Endodermal cell (in vitro differentiated cells): ENCODE measurements around the gene DDX11. TPM values are rescaled to one million over a fixed set of nuclear protein-coding genes. Genes with fewer than 3 reads are reported as not detected.

ENCODE experiments used
- DNase-seq: peaks from one replicate; pipeline ENCODE4 v3.0.0-alpha.2; 2017
- H3K27ac ChIP-seq: 2 replicates; pipeline ENCODE4 v1.5.1; 2013; ENCODE audit warnings: mild to moderate bottlenecking, low read depth, low read length, moderate library complexity
- H3K27me3 ChIP-seq: 2 replicates; pipeline ENCODE4 v1.6.1; 2013; ENCODE audit warnings: mild to moderate bottlenecking, low read length, moderate library complexity; ENCODE audit not compliant: insufficient read depth, control insufficient read depth, poor library complexity, severe bottlenecking
- H3K36me3 ChIP-seq: 2 replicates; pipeline ENCODE4 v1.7.0; 2013; ENCODE audit warnings: mild to moderate bottlenecking, low read length, moderate library complexity; ENCODE audit not compliant: control insufficient read depth, insufficient read depth
- H3K4me1 ChIP-seq: one replicate; pipeline ENCODE4 v1.7.0; 2013; ENCODE audit warnings: low read length; ENCODE audit not compliant: control insufficient read depth, insufficient read depth
- H3K4me3 ChIP-seq: 2 replicates; pipeline ENCODE4 v1.5.1; 2013; ENCODE audit warnings: mild to moderate bottlenecking, low read length, moderate library complexity
- H3K9ac ChIP-seq: 2 replicates; pipeline ENCODE4 v1.6.1; 2013; ENCODE audit warnings: mild to moderate bottlenecking, low read length, moderate library complexity; ENCODE audit not compliant: poor library complexity, severe bottlenecking; ENCODE audit errors: extremely low read depth
- H3K9me3 ChIP-seq: 2 replicates; pipeline ENCODE4 v1.6.1; 2013; ENCODE audit warnings: mild to moderate bottlenecking, low read length, moderate library complexity; ENCODE audit not compliant: control insufficient read depth
- H3K27ac Mint-ChIP-seq: 2 replicates; pipeline ENCODE4 v1.8.0; 2020; ENCODE audit warnings: mixed read lengths
- H3K27me3 Mint-ChIP-seq: 2 replicates; pipeline ENCODE4 v1.8.0; 2021; ENCODE audit warnings: mild to moderate bottlenecking, mixed read lengths; ENCODE audit not compliant: insufficient read depth
- H3K36me3 Mint-ChIP-seq: 2 replicates; pipeline ENCODE4 v1.8.0; 2020; ENCODE audit warnings: low read depth, mixed read lengths
- H3K4me1 Mint-ChIP-seq: 2 replicates; pipeline ENCODE4 v1.8.0; 2020; ENCODE audit warnings: mixed read lengths
- H3K4me3 Mint-ChIP-seq: 2 replicates; pipeline ENCODE4 v1.8.0; 2020; ENCODE audit warnings: mild to moderate bottlenecking, moderate library complexity, mixed read lengths
- H3K9me3 Mint-ChIP-seq: 2 replicates; pipeline ENCODE4 v1.8.0; 2020; ENCODE audit warnings: mild to moderate bottlenecking, mixed read lengths
- WGBS, 2 experiments: methylation state at CpG; one replicate each; pipeline versions ENCODE4 v1.1.5 to v1.1.7; 2013; ENCODE audit warnings: missing lambda C conversion rate in 2 of 2, mixed read lengths in 1 of 2; ENCODE audit not compliant: insufficient coverage in 1 of 2, insufficient read length in 1 of 2; 5-methylcytosine and 5-hydroxymethylcytosine counted together
- total RNA-seq, 2 donors: library from RNA; stranded (reverse); fragmentation: NEBNext Ultra II Directional in 1 of 2; extraction: Animal tissue kit (Norgen Biotek cat#: 25700) in 1 of 2; gene quantifications; 2 replicates in 1 of 2; 3 replicates in 1 of 2; pipeline ENCODE4 v1.2.1, GENCODE V29; 2021
- TF ChIP-seq, protein P1 (sequence below): fragments of 200-600 bp; sonication (generic); conservative IDR thresholded peaks from 2 replicates; pipeline ENCODE4 v1.5.0; 2021; ENCODE audit warnings: antibody characterized with exemption, mild to moderate bottlenecking

Gene DDX11
- total RNA-seq, 2 donors from 2014 or later = 136 to 298 TPM

- Mint-ChIP-seq H3K9me3 (no peaks in the 10 kb centered on the region), H3K4me3 (peak overlapping the region; percentile 62), H3K36me3 (no peaks in the 10 kb centered on the region), H3K4me1 (peaks cover 17% of the 10 kb centered on the region), H3K27ac (no peak overlapping the region), H3K27me3 (peaks cover 57% of the 10 kb centered on the region)
- H3K9me3 ChIP-seq = no peaks in the 10 kb centered on the region
- peak; percentile 95 for DNase-seq
- H3K4me1 ChIP-seq = peaks cover 2% of the 10 kb centered on the region
- peak overlapping the region; percentile 81 for H3K4me3 ChIP-seq
- 0 to 1% methylated on average over 3 to 45 of the region's 45 CpGs for WGBS, 2 experiments
- peaks cover 40% of the 10 kb centered on the region for H3K27me3 ChIP-seq
- H3K36me3 ChIP-seq = no peaks in the 10 kb centered on the region
- H3K27ac ChIP-seq = no peak overlapping the region
- peak overlapping the region; percentile 21 for H3K9ac ChIP-seq
- TF ChIP-seq, protein P1, sequence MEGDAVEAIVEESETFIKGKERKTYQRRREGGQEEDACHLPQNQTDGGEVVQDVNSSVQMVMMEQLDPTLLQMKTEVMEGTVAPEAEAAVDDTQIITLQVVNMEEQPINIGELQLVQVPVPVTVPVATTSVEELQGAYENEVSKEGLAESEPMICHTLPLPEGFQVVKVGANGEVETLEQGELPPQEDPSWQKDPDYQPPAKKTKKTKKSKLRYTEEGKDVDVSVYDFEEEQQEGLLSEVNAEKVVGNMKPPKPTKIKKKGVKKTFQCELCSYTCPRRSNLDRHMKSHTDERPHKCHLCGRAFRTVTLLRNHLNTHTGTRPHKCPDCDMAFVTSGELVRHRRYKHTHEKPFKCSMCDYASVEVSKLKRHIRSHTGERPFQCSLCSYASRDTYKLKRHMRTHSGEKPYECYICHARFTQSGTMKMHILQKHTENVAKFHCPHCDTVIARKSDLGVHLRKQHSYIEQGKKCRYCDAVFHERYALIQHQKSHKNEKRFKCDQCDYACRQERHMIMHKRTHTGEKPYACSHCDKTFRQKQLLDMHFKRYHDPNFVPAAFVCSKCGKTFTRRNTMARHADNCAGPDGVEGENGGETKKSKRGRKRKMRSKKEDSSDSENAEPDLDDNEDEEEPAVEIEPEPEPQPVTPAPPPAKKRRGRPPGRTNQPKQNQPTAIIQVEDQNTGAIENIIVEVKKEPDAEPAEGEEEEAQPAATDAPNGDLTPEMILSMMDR = peak; percentile 100
Measured at GRCh38 chr12:31117203-31118011, 43.7 kb downstream of the DDX11 start.

DNA sequence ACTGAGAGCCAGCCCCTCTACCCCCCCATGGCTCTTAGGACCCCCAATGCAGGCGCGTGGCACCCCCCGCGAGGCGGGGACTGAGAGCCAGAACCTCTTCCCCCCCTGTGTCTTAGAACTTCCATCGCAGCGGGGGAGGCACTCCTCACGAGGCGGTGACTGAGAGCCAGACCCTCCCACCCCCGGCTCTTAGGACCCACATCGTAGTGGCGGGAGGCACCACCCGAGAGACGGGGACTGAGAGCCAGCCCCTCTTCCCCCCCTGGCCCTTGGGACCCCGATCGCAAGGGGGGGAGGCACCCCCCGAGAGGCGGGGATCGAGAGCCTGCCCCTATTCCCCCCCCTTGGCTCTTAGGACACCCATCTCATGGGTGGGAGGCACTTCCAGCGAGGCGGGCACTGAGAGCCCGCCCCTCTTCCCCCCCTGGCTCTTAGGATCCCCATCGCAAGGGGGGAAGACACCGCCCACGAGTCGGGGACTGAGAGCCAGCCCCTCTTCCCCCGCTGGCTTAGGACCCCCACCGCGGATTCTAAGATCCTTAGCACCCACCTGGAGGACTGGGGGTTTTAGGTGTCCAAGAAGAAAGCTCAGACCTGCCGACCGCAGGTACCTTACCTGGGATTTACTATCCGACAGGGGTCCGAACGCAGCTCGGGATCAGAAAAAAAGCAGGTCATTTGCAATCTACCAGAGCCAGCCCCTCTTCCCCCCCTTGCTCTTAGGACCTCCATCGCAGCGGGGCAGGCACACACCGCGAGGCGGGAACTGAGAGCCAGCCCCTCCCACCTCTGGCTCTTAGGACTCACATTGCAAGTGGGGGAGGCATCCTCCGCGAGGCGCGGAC, 44.9 kb downstream of the DDX11 start:
- Mint-ChIP-seq H3K4me3 (peak overlapping the region; percentile 62), H3K27me3 (peaks cover 56% of the 10 kb centered on the region), H3K4me1 (peaks cover 17% of the 10 kb centered on the region), H3K27ac (no peak overlapping the region), H3K9me3 (no peaks in the 10 kb centered on the region), H3K36me3 (no peaks in the 10 kb centered on the region)
- peaks cover 40% of the 10 kb centered on the region for H3K27me3 ChIP-seq
- H3K9me3 ChIP-seq = no peaks in the 10 kb centered on the region
- H3K9ac ChIP-seq = no peak overlapping the region
- H3K36me3 ChIP-seq = no peaks in the 10 kb centered on the region
- TF ChIP-seq, protein P1 = no peak
- peak; percentile 92 for DNase-seq
- H3K4me3 ChIP-seq = peak overlapping the region; percentile 81
- 0 to 5% methylated on average over 1 to 44 of the region's 44 CpGs for WGBS, 2 experiments
- H3K27ac ChIP-seq = no peak overlapping the region
- peaks cover 2% of the 10 kb centered on the region for H3K4me1 ChIP-seq

- Histone ChIP-seq H3K27ac (no peak overlapping the region), H3K4me1 (peaks cover 2% of the 10 kb centered on the region), H3K9ac (no peak overlapping the region), H3K9me3 (no peaks in the 10 kb centered on the region), H3K4me3 (peak overlapping the region; percentile 81), H3K27me3 (peaks cover 40% of the 10 kb centered on the region), H3K36me3 (no peaks in the 10 kb centered on the region)
- H3K4me3 Mint-ChIP-seq = peak overlapping the region; percentile 62
- no peaks in the 10 kb centered on the region for H3K36me3 Mint-ChIP-seq
- TF ChIP-seq, protein P1 = no peak
- peak; percentile 48 for DNase-seq
- H3K27me3 Mint-ChIP-seq = peaks cover 58% of the 10 kb centered on the region
- 16% methylated on average over 25 of the region's 34 CpGs; no CpG with 5 or more reads in 1 of the 2 experiments for WGBS, 2 experiments
- H3K4me1 Mint-ChIP-seq = peaks cover 17% of the 10 kb centered on the region
- H3K9me3 Mint-ChIP-seq = no peaks in the 10 kb centered on the region
- H3K27ac Mint-ChIP-seq = no peak overlapping the region
Measured at GRCh38 chr12:31119192-31119802, 45.6 kb downstream of the DDX11 start.
